OCI-LY7 (cell line): ENCODE measurements around the gene FLRT1. TPM values are rescaled to one million over a fixed set of nuclear protein-coding genes. Genes with fewer than 3 reads are reported as not detected.

Source experiments
- BruUV-seq: library from RNA; stranded (reverse); fragments of 400-500 nt; replicated peaks from 2 replicates; lab custom pipeline; 2021; lab: Mats Ljungman, UMichigan
- CTCF ChIA-PET: fragments of 300-600 bp; sonication (Branson Sonifier 250); formaldehyde crosslinking; loops from one replicate; lab custom pipeline; 2022; ENCODE audit warnings: antibody characterized with exemption; ENCODE audit not compliant: unreplicated experiment; lab: Charles Lee
- POLR2A ChIA-PET: fragments of 300-600 bp; sonication (Branson Sonifier 250); formaldehyde crosslinking; loops from one replicate; lab custom pipeline; 2022; ENCODE audit warnings: antibody characterized with exemption; lab: Charles Lee
- DNase-seq: peaks from one replicate; pipeline ENCODE4 v3.0.0-alpha.2; 2015; ENCODE audit warnings: low spot score
- H2AFZ ChIP-seq: fragments of 200-600 bp; sonication (generic), shearing (Covaris generic); 2 replicates; pipeline ENCODE4 v1.6.1; 2014; ENCODE audit warnings: mild to moderate bottlenecking, antibody characterized with exemption, low read length, moderate library complexity
- H3K27ac ChIP-seq: fragments of 200-600 bp; sonication (generic); 2 replicates; pipeline ENCODE4 v1.5.1; 2014; ENCODE audit warnings: mixed run types, low read depth, mild to moderate bottlenecking, moderate library complexity, low read length, inconsistent platforms; ENCODE audit not compliant: poor library complexity, severe bottlenecking
- H3K36me3 ChIP-seq: fragments of 200-600 bp; sonication (generic); 2 replicates; pipeline ENCODE4 v1.6.1; 2014; ENCODE audit warnings: mild to moderate bottlenecking, antibody characterized with exemption, low read length, moderate library complexity, mixed read lengths; ENCODE audit not compliant: insufficient read depth
- H3K4me1 ChIP-seq: fragments of 200-600 bp; sonication (generic); 2 replicates; pipeline ENCODE4 v1.5.1; 2014; ENCODE audit warnings: mild to moderate bottlenecking, low read length; ENCODE audit not compliant: insufficient read depth, poor library complexity, severe bottlenecking
- H3K4me2 ChIP-seq: fragments of 200-600 bp; sonication (generic); 2 replicates; pipeline ENCODE4 v1.6.1; 2014; ENCODE audit warnings: mild to moderate bottlenecking, low read length
- H3K4me3 ChIP-seq: fragments of 200-600 bp; sonication (generic); 2 replicates; pipeline ENCODE4 v1.5.1; 2014; ENCODE audit warnings: mild to moderate bottlenecking, low read depth, low read length; ENCODE audit not compliant: poor library complexity, severe bottlenecking
- H3K79me2 ChIP-seq: fragments of 200-600 bp; sonication (generic); 2 replicates; pipeline ENCODE4 v1.6.1; 2016; ENCODE audit warnings: low read depth, mild to moderate bottlenecking, low read length, moderate library complexity, mixed read lengths; ENCODE audit not compliant: insufficient read depth
- H3K9me2 ChIP-seq: fragments of 200-600 bp; sonication (generic); 2 replicates; pipeline ENCODE4 v1.6.1; 2016; ENCODE audit warnings: mild to moderate bottlenecking, low read length, mixed read lengths; ENCODE audit not compliant: insufficient read depth
- H3K9me3 ChIP-seq: fragments of 200-600 bp; sonication (generic); 2 replicates; pipeline ENCODE4 v1.6.1; 2014; ENCODE audit warnings: mild to moderate bottlenecking, mixed run types, low read length, mixed read lengths
- H4K20me1 ChIP-seq: fragments of 200-600 bp; sonication (generic); 2 replicates; pipeline ENCODE4 v1.6.1; 2014; ENCODE audit warnings: mild to moderate bottlenecking, antibody characterized with exemption, low read length, moderate library complexity, mixed read lengths; ENCODE audit not compliant: insufficient read depth
- EZH2phosphoT487 ChIP-seq: fragments of 200-600 bp; sonication (generic); IDR thresholded peaks from 2 replicates; pipeline ENCODE4 v1.6.1; 2018; ENCODE audit warnings: low read depth, borderline replicate concordance, mild to moderate bottlenecking, mixed run types, antibody characterized with exemption, low read length, moderate library complexity, mixed read lengths
- intact Hi-C: fragments of 100-400 bp; cut with micrococcal nuclease; formaldehyde crosslinking; loops from one replicate; pipeline ENCODE4 v1.10.0; 2022; ENCODE audit not compliant: unreplicated experiment
- total RNA-seq, 2 experiments: library from RNA; depleted of rRNA in 1 of 2; stranded (reverse); fragments of >200 nt in 1 of 2; shearing (Covaris generic) in 1 of 2; gene quantifications; 2 replicates each; pipeline ENCODE4 v1.2.3, GENCODE V29; 2014 to 2022
- TF ChIP-seq, protein P1 (sequence below): fragments of 200-600 bp; sonication (generic); conservative IDR thresholded peaks from 2 replicates; pipeline ENCODE4 v1.5.1; 2014; ENCODE audit warnings: mild to moderate bottlenecking, antibody characterized with exemption, low read length, moderate library complexity, mixed read lengths

FLRT1 gene
- total RNA-seq, 2 experiments from 2014 or later: not detected

DNA sequence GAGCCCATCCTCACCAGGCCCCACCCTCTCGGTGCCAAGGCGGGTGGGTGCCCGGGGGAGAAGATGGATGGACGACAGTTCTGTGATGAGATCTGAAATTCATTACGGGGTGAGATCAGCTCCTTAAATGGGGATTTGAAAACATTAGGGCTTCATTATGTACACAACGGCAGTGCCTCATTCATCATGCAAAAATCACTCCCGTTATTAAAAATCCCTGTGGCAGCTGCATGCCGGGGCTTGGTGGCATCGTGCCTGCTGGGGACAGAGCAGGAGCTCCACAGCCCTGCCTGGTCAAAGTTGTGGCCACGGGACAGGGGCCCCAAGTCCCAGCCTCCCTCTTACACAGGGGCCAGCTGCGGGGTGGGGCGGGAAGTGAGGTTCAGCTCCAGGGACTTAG is 29.3 kb upstream of the FLRT1 start:
- Histone ChIP-seq H2AFZ (no peak overlapping the region), H3K4me1 (no peaks in the 10 kb centered on the region), H4K20me1 (no peaks in the 10 kb centered on the region), H3K36me3 (peaks cover 3% of the 10 kb centered on the region; the same call in 1 of the 2 replicates), H3K4me2 (no peak overlapping the region), H3K27ac (no peak overlapping the region), H3K4me3 (no peak overlapping the region), H3K9me2 (no peaks in the 10 kb centered on the region), H3K9me3 (peaks cover 8% of the 10 kb centered on the region; the same call in 1 of the 2 replicates), H3K79me2 (no peaks in the 10 kb centered on the region)
- BruUV-seq: no TSS peak
- ChIA-PET CTCF (no interaction called here), POLR2A (no interaction called here)
- DNase-seq: no peak
- no peak for TF ChIP-seq EZH2phosphoT487
- TF ChIP-seq, protein P1, sequence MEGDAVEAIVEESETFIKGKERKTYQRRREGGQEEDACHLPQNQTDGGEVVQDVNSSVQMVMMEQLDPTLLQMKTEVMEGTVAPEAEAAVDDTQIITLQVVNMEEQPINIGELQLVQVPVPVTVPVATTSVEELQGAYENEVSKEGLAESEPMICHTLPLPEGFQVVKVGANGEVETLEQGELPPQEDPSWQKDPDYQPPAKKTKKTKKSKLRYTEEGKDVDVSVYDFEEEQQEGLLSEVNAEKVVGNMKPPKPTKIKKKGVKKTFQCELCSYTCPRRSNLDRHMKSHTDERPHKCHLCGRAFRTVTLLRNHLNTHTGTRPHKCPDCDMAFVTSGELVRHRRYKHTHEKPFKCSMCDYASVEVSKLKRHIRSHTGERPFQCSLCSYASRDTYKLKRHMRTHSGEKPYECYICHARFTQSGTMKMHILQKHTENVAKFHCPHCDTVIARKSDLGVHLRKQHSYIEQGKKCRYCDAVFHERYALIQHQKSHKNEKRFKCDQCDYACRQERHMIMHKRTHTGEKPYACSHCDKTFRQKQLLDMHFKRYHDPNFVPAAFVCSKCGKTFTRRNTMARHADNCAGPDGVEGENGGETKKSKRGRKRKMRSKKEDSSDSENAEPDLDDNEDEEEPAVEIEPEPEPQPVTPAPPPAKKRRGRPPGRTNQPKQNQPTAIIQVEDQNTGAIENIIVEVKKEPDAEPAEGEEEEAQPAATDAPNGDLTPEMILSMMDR: no peak
- intact Hi-C loops: no loop called here

DNA sequence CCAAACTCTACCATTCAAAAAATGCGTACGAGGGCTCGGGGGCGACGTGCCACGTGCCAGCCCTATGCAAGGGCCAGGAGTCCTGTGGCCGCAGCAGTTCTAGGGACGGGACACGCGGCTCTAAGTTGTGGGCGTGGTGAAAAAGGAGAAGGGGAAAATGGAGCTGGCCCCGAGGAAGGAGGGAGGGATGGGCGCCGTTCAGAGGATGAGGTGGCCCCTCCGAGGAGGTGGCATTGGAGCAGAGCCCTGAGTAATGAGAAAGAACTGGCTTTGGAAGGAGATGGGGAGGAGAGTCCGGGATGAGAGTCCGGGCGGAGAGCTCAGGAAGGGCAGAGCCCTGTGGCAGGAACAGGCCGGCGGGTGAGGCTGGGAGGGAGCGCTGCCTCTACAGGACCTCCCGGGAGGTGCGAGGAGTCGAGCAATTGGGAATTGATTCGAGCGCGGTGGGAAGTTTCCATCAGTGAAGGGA is 28.5 kb upstream of the FLRT1 start:
- H3K4me3 ChIP-seq: no peak overlapping the region
- H3K79me2 ChIP-seq: no peaks in the 10 kb centered on the region
- no peak for DNase-seq
- H3K4me2 ChIP-seq: no peak overlapping the region
- intact Hi-C loops: no loop called here
- TF ChIP-seq EZH2phosphoT487: no peak
- TF ChIP-seq, protein P1: no peak
- no TSS peak for BruUV-seq
- no peaks in the 10 kb centered on the region for H3K36me3 ChIP-seq
- peaks cover 8% of the 10 kb centered on the region; the same call in 1 of the 2 replicates for H3K9me3 ChIP-seq
- H2AFZ ChIP-seq: no peak overlapping the region
- no peaks in the 10 kb centered on the region for H3K9me2 ChIP-seq
- no peaks in the 10 kb centered on the region for H4K20me1 ChIP-seq
- no peak overlapping the region for H3K27ac ChIP-seq
- CTCF ChIA-PET: no interaction called here
- no peaks in the 10 kb centered on the region for H3K4me1 ChIP-seq
- POLR2A ChIA-PET: interaction anchor here (0.5 kb wide), 1 partner anchor 17 kb away, joined by 3 read pairs; no protein-coding TSS in a partner anchor

DNA sequence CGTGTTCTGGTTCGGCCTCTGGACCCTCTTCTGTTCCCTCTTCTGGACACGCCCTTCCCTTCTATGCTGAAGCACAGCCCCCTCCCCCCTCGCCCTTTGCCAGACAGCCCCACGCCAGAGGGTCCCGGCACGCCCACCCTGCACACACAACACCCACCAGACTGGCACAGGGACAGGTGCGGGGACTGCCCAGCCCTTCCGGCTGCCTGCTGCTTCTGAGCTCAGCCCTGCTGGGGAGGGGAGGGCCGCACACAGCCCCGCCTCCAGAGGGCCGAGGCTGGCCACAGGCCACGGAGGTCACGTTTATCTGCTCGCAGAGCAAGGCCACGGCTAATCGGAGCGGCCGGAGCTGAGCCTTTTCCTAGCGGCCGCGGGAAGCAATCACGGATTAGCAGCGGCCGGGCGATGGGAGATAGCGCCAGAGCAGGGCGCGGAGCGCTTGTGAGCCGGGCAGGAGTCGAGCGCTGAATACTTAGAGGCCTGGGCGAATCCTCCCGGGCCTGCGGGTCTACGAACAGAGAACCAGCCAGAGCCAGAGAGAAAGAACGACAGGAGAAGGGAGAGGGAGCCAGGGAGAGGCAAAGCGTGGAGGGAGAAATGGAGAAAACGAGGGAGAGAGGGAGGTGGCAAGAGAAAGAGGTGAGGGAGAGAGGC is 28.0 kb upstream of the FLRT1 start:
- Histone ChIP-seq H3K9me2 (no peaks in the 10 kb centered on the region), H3K27ac (no peak overlapping the region), H3K36me3 (no peaks in the 10 kb centered on the region), H3K79me2 (no peaks in the 10 kb centered on the region), H3K4me2 (no peak overlapping the region), H4K20me1 (no peaks in the 10 kb centered on the region), H3K9me3 (peaks cover 8% of the 10 kb centered on the region; the same call in 1 of the 2 replicates), H2AFZ (no peak overlapping the region), H3K4me3 (no peak overlapping the region), H3K4me1 (no peaks in the 10 kb centered on the region)
- CTCF ChIA-PET: no interaction called here
- no peak for TF ChIP-seq EZH2phosphoT487
- TF ChIP-seq, protein P1: no peak
- intact Hi-C loops: no loop called here
- no TSS peak for BruUV-seq
- DNase-seq: no peak
- POLR2A ChIA-PET: no interaction called here
